DMS153 treated with DMSO at 0.1 percent for 48 hours (cell line): ENCODE data around the gene DKKL1.

Source experiments
- DNase-seq: peaks from one replicate; lab custom pipeline; 2025; ENCODE audit not compliant: unreplicated experiment; lab: John Stamatoyannopoulos, UW

The DKKL1 gene

GRCh38 chr19:49421039-49421877, 57.6 kb downstream of the DKKL1 start:
- DNase-seq = peak; percentile 82

- no peak for DNase-seq
Observed at GRCh38 chr19:49421878-49422202, 58.2 kb downstream of the DKKL1 start.

- DNase-seq = peak; percentile 78
Observed at GRCh38 chr19:49422407-49423070, 58.9 kb downstream of the DKKL1 start.

- DNase-seq = no peak
Observed at GRCh38 chr19:49423071-49423984, 59.7 kb downstream of the DKKL1 start, which contains the start of gene PTH2. Gene PTH2, minus strand, starts transcription at chr19:49423441. Its CDS starts 102 bp downstream, at chr19:49423339.

- DNase-seq = no peak
Observed at GRCh38 chr19:49423985-49424303, 60.3 kb downstream of the DKKL1 start.
